ENCODE data around the gene WDR81. TPM values are rescaled to one million over a fixed set of nuclear protein-coding genes. Genes with fewer than 3 reads are reported as not detected.

WDR81 gene
- total and polyA plus RNA-seq, 2 donors: 12.0 to 27.0 TPM

Other genes with a start within 250 kb of the WDR81 start
- gene MYO1C, start 232.0 kb upstream of the WDR81 start, total RNA-seq: 20.5 TPM
- gene MYO1C, start 232.0 kb upstream of the WDR81 start, polyA plus RNA-seq: 24.8 TPM
- gene INPP5K, start 208.1 kb upstream of the WDR81 start, total RNA-seq: 20.6 TPM
- gene INPP5K, start 208.1 kb upstream of the WDR81 start, polyA plus RNA-seq: 46.7 TPM
- 19.0 TPM for gene PITPNA, start 161.9 kb upstream of the WDR81 start, total RNA-seq
- 31.2 TPM for gene PITPNA, start 161.9 kb upstream of the WDR81 start, polyA plus RNA-seq
- gene SLC43A2, start 95.9 kb upstream of the WDR81 start, total RNA-seq: 10.5 TPM
- gene SLC43A2, start 95.9 kb upstream of the WDR81 start, polyA plus RNA-seq: 13.9 TPM
- 4.2 TPM for gene SCARF1, start 79.0 kb upstream of the WDR81 start, total RNA-seq
- gene SCARF1, start 79.0 kb upstream of the WDR81 start, polyA plus RNA-seq: 5.8 TPM
- 5.4 TPM for gene RILP, start 74.8 kb upstream of the WDR81 start, total RNA-seq
- gene RILP, start 74.8 kb upstream of the WDR81 start, polyA plus RNA-seq: 11.7 TPM
- gene PRPF8, start 39.8 kb upstream of the WDR81 start, total RNA-seq: 106 TPM
- 86.2 TPM for gene PRPF8, start 39.8 kb upstream of the WDR81 start, polyA plus RNA-seq
- gene TLCD2, start 14.3 kb upstream of the WDR81 start, total RNA-seq: 0.24 TPM
- gene TLCD2, start 14.3 kb upstream of the WDR81 start, polyA plus RNA-seq: 1.5 TPM
- 4.3 TPM for gene SERPINF2, start 18.2 kb downstream of the WDR81 start, total RNA-seq
- 31.0 TPM for gene SERPINF2, start 18.2 kb downstream of the WDR81 start, polyA plus RNA-seq
- gene SERPINF1, start 37.4 kb downstream of the WDR81 start, total RNA-seq: 188 TPM
- gene SERPINF1, start 37.4 kb downstream of the WDR81 start, polyA plus RNA-seq: 445 TPM
- 7.0 TPM for gene SMYD4, start 105.2 kb downstream of the WDR81 start, total RNA-seq
- 8.1 TPM for gene SMYD4, start 105.2 kb downstream of the WDR81 start, polyA plus RNA-seq
- gene RPA1, start 105.3 kb downstream of the WDR81 start, total RNA-seq: 33.9 TPM
- gene RPA1, start 105.3 kb downstream of the WDR81 start, polyA plus RNA-seq: 33.0 TPM